WTC11 (cell line): ENCODE measurements around the gene TF. TPM values are rescaled to one million over a fixed set of nuclear protein-coding genes. Genes with fewer than 3 reads are reported as not detected.

ENCODE experiments used
- ATAC-seq: fragments of 200-7000 bp; cut with Tn5 transposase; 2 replicates; pipeline ENCODE4 v1.10.0; 2021; ENCODE audit warnings: mild to moderate bottlenecking, moderate library complexity
- Bru-seq: library from RNA; stranded (reverse); fragments of 400-500 nt; gene quantifications from one replicate; lab custom pipeline; 2021; lab: Mats Ljungman, UMichigan
- CTCF ChIA-PET: fragments of 300-600 bp; sonication (Branson Sonifier 250); formaldehyde crosslinking; loops from one replicate; lab custom pipeline; 2021; ENCODE audit warnings: antibody characterized with exemption; lab: Charles Lee
- POLR2A ChIA-PET: fragments of 350-600 bp; sonication (Branson Sonifier 250); formaldehyde crosslinking; loops from one replicate; lab custom pipeline; 2021; ENCODE audit warnings: antibody characterized with exemption; lab: Charles Lee
- DNase-seq: peaks from one replicate; pipeline ENCODE4 v3.0.0; 2021; ENCODE audit warnings: low spot score
- H3K27ac Mint-ChIP-seq: 2 replicates; pipeline ENCODE4 v1.8.0; 2021; ENCODE audit warnings: mixed read lengths
- H3K27me3 Mint-ChIP-seq: 2 replicates; pipeline ENCODE4 v1.8.0; 2021; ENCODE audit warnings: low read depth, mild to moderate bottlenecking, moderate library complexity, mixed read lengths
- H3K36me3 Mint-ChIP-seq: 2 replicates; pipeline ENCODE4 v1.8.0; 2021; ENCODE audit warnings: mixed read lengths
- H3K4me1 Mint-ChIP-seq: 2 replicates; pipeline ENCODE4 v1.8.0; 2022; ENCODE audit warnings: mixed read lengths
- H3K4me3 Mint-ChIP-seq: 2 replicates; pipeline ENCODE4 v1.8.0; 2021; ENCODE audit warnings: mild to moderate bottlenecking, moderate library complexity, mixed read lengths
- H3K9me3 Mint-ChIP-seq: 2 replicates; pipeline ENCODE4 v1.8.0; 2021; ENCODE audit warnings: mixed read lengths
- ATF1 ChIP-seq: sonication (generic); formaldehyde crosslinking; IDR thresholded peaks from 2 replicates; pipeline ENCODE4 v1.8.1; 2023; ENCODE audit warnings: mild to moderate bottlenecking, moderate library complexity, missing genetic modification reagents
- ATF3 ChIP-seq: sonication (generic); formaldehyde crosslinking; conservative IDR thresholded peaks from 2 replicates; pipeline ENCODE4 v1.8.1; 2022; ENCODE audit warnings: mild to moderate bottlenecking, missing genetic modification reagents
- CREB1 ChIP-seq: sonication (generic); formaldehyde crosslinking; IDR thresholded peaks from 2 replicates; pipeline ENCODE4 v1.8.0; 2023; ENCODE audit warnings: mild to moderate bottlenecking, missing genetic modification reagents
- E2F1 ChIP-seq: sonication (generic); formaldehyde crosslinking; IDR thresholded peaks from 2 replicates; pipeline ENCODE4 v1.8.0; 2022; ENCODE audit warnings: mild to moderate bottlenecking, missing genetic modification reagents
- EMX1 ChIP-seq: fragments of 250-450 bp; sonication (Bioruptor Pico); IDR thresholded peaks from 2 replicates; pipeline ENCODE4 v1.8.0; 2021; ENCODE audit warnings: mild to moderate bottlenecking
- ERG ChIP-seq: fragments of 250-450 bp; sonication (Bioruptor Pico); IDR thresholded peaks from 2 replicates; pipeline ENCODE4 v1.8.0; 2021; ENCODE audit warnings: mild to moderate bottlenecking
- GABPB1 ChIP-seq: sonication (generic); formaldehyde crosslinking; IDR thresholded peaks from 2 replicates; pipeline ENCODE4 v1.8.1; 2023; ENCODE audit warnings: mild to moderate bottlenecking, missing genetic modification reagents
- KAT7 ChIP-seq: sonication (generic); formaldehyde crosslinking; IDR thresholded peaks from 2 replicates; pipeline ENCODE4 v1.8.1; 2023; ENCODE audit warnings: missing genetic modification reagents, mild to moderate bottlenecking, borderline replicate concordance
- MXD4 ChIP-seq: fragments of 250-450 bp; sonication (Bioruptor Pico); IDR thresholded peaks from 2 replicates; pipeline ENCODE4 v1.8.0; 2021; ENCODE audit warnings: mild to moderate bottlenecking, moderate library complexity, borderline replicate concordance
- NFATC4 ChIP-seq: fragments of 250-450 bp; sonication (Bioruptor Pico); IDR thresholded peaks from 2 replicates; pipeline ENCODE4 v1.9.0; 2021; ENCODE audit warnings: mild to moderate bottlenecking
- NFE2L1 ChIP-seq: sonication (generic); formaldehyde crosslinking; IDR thresholded peaks from 2 replicates; pipeline ENCODE4 v1.8.1; 2023; ENCODE audit warnings: missing genetic modification reagents
- OVOL2 ChIP-seq: fragments of 250-450 bp; sonication (Bioruptor Pico); IDR thresholded peaks from 2 replicates; pipeline ENCODE4 v1.9.0; 2021; ENCODE audit warnings: mild to moderate bottlenecking, borderline replicate concordance
- PRRX2 ChIP-seq: fragments of 250-450 bp; sonication (Bioruptor Pico); IDR thresholded peaks from 2 replicates; pipeline ENCODE4 v1.8.0; 2021; ENCODE audit warnings: mild to moderate bottlenecking
- RELA ChIP-seq: sonication (generic); formaldehyde crosslinking; IDR thresholded peaks from 2 replicates; pipeline ENCODE4 v1.8.1; 2022; ENCODE audit warnings: missing genetic modification reagents, mild to moderate bottlenecking, borderline replicate concordance
- SMAD3 ChIP-seq: sonication (generic); formaldehyde crosslinking; IDR thresholded peaks from 2 replicates; pipeline ENCODE4 v1.8.0; 2022; ENCODE audit warnings: missing genetic modification reagents, mild to moderate bottlenecking, borderline replicate concordance
- SMAD4 ChIP-seq: sonication (generic); formaldehyde crosslinking; IDR thresholded peaks from 2 replicates; pipeline ENCODE4 v1.8.0; 2022; ENCODE audit warnings: mild to moderate bottlenecking, missing genetic modification reagents
- TCF7 ChIP-seq: sonication (generic); formaldehyde crosslinking; IDR thresholded peaks from 2 replicates; pipeline ENCODE4 v1.8.0; 2022; ENCODE audit warnings: mild to moderate bottlenecking, low read depth, missing genetic modification reagents, moderate library complexity
- TEAD4 ChIP-seq: sonication (generic); formaldehyde crosslinking; IDR thresholded peaks from 2 replicates; pipeline ENCODE4 v1.8.0; 2022; ENCODE audit warnings: mild to moderate bottlenecking, missing genetic modification reagents
- ZNF396 ChIP-seq: fragments of 250-450 bp; sonication (Bioruptor Pico); IDR thresholded peaks from 2 replicates; pipeline ENCODE4 v1.8.0; 2021; ENCODE audit warnings: mild to moderate bottlenecking, moderate library complexity, borderline replicate concordance
- ZNF416 ChIP-seq: fragments of 250-450 bp; sonication (Bioruptor Pico); IDR thresholded peaks from 2 replicates; pipeline ENCODE4 v1.9.0; 2021; ENCODE audit warnings: mild to moderate bottlenecking, inconsistent platforms
- ZNF532 ChIP-seq: fragments of 250-450 bp; sonication (Bioruptor Pico); IDR thresholded peaks from 2 replicates; pipeline ENCODE4 v1.9.0; 2021; ENCODE audit warnings: mild to moderate bottlenecking, borderline replicate concordance
- ZNF671 ChIP-seq: fragments of 250-450 bp; sonication (Bioruptor Pico); IDR thresholded peaks from 2 replicates; pipeline ENCODE4 v1.8.0; 2021; ENCODE audit warnings: mild to moderate bottlenecking
- long read RNA-seq, 3 experiments: library from RNA in 1 of 3; library from capped mRNA in 1 of 3; library from polyadenylated mRNA in 1 of 3; unstranded in 2 of 3; stranded (forward) in 1 of 3; transcript quantifications; one replicate each; pipeline ENCODE4 v2.0.0, GENCODE V29; 2021
- total RNA-seq: library from RNA; stranded (reverse); gene quantifications from 3 replicates; pipeline ENCODE4 v1.2.3, GENCODE V29; 2021
- TF ChIP-seq, protein P1 (sequence below): sonication (generic); formaldehyde crosslinking; IDR thresholded peaks from 2 replicates; pipeline ENCODE4 v1.8.1; 2022; ENCODE audit warnings: mild to moderate bottlenecking, missing genetic modification reagents, moderate library complexity, borderline replicate concordance
- TF ChIP-seq, protein P2 (sequence below): sonication (generic); formaldehyde crosslinking; IDR thresholded peaks from 2 replicates; pipeline ENCODE4 v1.8.1; 2023; ENCODE audit warnings: mild to moderate bottlenecking, missing genetic modification reagents, moderate library complexity
- TF ChIP-seq, protein P3 (sequence below): fragments of 250-450 bp; sonication (Bioruptor Pico); IDR thresholded peaks from 2 replicates; pipeline ENCODE4 v1.9.0; 2021; ENCODE audit warnings: moderate library complexity, mild to moderate bottlenecking, inconsistent platforms, borderline replicate concordance

The TF gene
- total RNA-seq: 9.3 to 10.9 TPM (median 9.3 TPM) in 3 replicates
- percentile 9 among the genes with signal in this experiment for Bru-seq, nascent RNA
- long read RNA-seq, experiment 1: 0 reads
- long read RNA-seq, experiment 2: 0 reads
- long read RNA-seq, experiment 3, full-length matches to known transcripts: 1 of 1 reads
- long read RNA-seq, experiment 3, partial matches to known transcripts: 0 of 1 reads
- long read RNA-seq, experiment 3, other reads (novel, unspliced or antisense): 0 of 1 reads

GRCh38 chr3:133745981-133746711 lies at the start of gene TF:
TF (plus strand) TSS chr3:133746393; CDS start chr3:133746441, 48 bp downstream.
- Mint-ChIP-seq H3K27me3 (peaks cover 37% of the 10 kb centered on the region), H3K27ac (no peak within 1 kb of the TSS), H3K36me3 (no peaks in the 10 kb centered on the region), H3K4me3 (peak within 1 kb of the TSS; percentile 71), H3K4me1 (peaks cover 5% of the 10 kb centered on the region; the same call in 1 of the 2 replicates)
- ATAC-seq (peak; percentile 55), DNase-seq (peak; percentile 22)
- ChIA-PET CTCF (interaction anchor here (0.5 to 1.2 kb wide), 4 partner anchors 33 to 247 kb away, joined by 3 to 4 read pairs (median 3); no protein-coding TSS in a partner anchor), POLR2A (no interaction called here)
- TF ChIP-seq TEAD4 (CRISPR knock-in tag): no peak
- no peak for TF ChIP-seq NFE2L1 (CRISPR knock-in tag)
- TF ChIP-seq RELA (CRISPR knock-in tag): no peak
- TF ChIP-seq CREB1 (CRISPR knock-in tag): no peak
- no peak for TF ChIP-seq OVOL2 (CRISPR knock-in tag)
- peak; percentile 84 for TF ChIP-seq GABPB1 (CRISPR knock-in tag)
- TF ChIP-seq ZNF416 (CRISPR knock-in tag): no peak
- no peak for TF ChIP-seq E2F1
- no peak for TF ChIP-seq PRRX2 (CRISPR knock-in tag)
- TF ChIP-seq, all 79 proteins: peak for 1
- no peaks in the 10 kb centered on the region for H3K9me3 Mint-ChIP-seq

DNA sequence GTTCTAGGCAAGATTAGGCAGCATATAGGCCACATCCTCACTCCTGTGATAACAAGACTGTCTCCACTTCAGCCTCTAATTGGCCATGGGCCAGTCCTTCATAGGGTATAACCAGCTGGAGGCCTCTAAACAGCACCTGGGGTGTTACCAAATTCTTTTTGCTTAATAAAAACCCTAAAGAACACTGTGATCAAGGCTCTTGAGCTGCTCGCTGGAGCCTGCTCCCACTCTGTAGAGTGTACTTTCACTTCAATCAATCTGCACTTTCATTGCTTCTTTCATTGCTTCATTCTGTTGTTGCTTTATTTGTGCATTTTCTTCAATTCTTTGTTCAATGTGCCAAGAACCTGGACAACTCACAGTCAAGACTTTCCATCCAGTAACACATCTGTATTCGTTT lies 48.2 kb upstream of the TF start:
- Mint-ChIP-seq H3K4me1 (no peaks in the 10 kb centered on the region), H3K27me3 (no peaks in the 10 kb centered on the region), H3K9me3 (peaks cover 10% of the 10 kb centered on the region)

GRCh38 chr3:133699467-133699866 lies 46.7 kb upstream of the TF start:
- H3K27ac Mint-ChIP-seq: no peak overlapping the region
- ChIA-PET POLR2A (interaction anchor here (0.6 kb wide), 1 partner anchor 28 kb away, joined by 3 read pairs; no protein-coding TSS in a partner anchor), CTCF (no interaction called here)
- ATAC-seq (no peak), DNase-seq (no peak)
- H3K4me3 Mint-ChIP-seq: no peak overlapping the region
- H3K27me3 Mint-ChIP-seq: no peaks in the 10 kb centered on the region
- H3K9me3 Mint-ChIP-seq: peaks cover 10% of the 10 kb centered on the region
- no peaks in the 10 kb centered on the region for H3K36me3 Mint-ChIP-seq
- H3K4me1 Mint-ChIP-seq: no peaks in the 10 kb centered on the region
- TF ChIP-seq SMAD3 (CRISPR knock-in tag) (no peak), ZNF532 (CRISPR knock-in tag) (no peak), ERG (CRISPR knock-in tag) (no peak), KAT7 (CRISPR knock-in tag) (no peak), ZNF671 (CRISPR knock-in tag) (no peak)
- TF ChIP-seq, protein P1, sequence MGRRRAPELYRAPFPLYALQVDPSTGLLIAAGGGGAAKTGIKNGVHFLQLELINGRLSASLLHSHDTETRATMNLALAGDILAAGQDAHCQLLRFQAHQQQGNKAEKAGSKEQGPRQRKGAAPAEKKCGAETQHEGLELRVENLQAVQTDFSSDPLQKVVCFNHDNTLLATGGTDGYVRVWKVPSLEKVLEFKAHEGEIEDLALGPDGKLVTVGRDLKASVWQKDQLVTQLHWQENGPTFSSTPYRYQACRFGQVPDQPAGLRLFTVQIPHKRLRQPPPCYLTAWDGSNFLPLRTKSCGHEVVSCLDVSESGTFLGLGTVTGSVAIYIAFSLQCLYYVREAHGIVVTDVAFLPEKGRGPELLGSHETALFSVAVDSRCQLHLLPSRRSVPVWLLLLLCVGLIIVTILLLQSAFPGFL (CRISPR knock-in tag): no peak

More for the DNA sequence above, 48.2 kb upstream of the TF start:
- Mint-ChIP-seq H3K27ac (no peak overlapping the region), H3K36me3 (no peaks in the 10 kb centered on the region), H3K4me3 (no peak overlapping the region)
- DNase-seq: no peak
- POLR2A ChIA-PET: no interaction called here
- no peak for ATAC-seq
- TF ChIP-seq PRRX2 (CRISPR knock-in tag) (no peak), NFATC4 (no peak), ZNF396 (CRISPR knock-in tag) (no peak), MXD4 (no peak), ATF3 (no peak), ATF1 (CRISPR knock-in tag) (no peak), ZNF416 (CRISPR knock-in tag) (no peak), EMX1 (no peak), TCF7 (no peak), SMAD4 (CRISPR knock-in tag) (no peak), RELA (CRISPR knock-in tag) (no peak)
- TF ChIP-seq, protein P2, sequence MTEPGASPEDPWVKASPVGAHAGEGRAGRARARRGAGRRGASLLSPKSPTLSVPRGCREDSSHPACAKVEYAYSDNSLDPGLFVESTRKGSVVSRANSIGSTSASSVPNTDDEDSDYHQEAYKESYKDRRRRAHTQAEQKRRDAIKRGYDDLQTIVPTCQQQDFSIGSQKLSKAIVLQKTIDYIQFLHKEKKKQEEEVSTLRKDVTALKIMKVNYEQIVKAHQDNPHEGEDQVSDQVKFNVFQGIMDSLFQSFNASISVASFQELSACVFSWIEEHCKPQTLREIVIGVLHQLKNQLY (CRISPR knock-in tag): no peak
- TF ChIP-seq, protein P3, sequence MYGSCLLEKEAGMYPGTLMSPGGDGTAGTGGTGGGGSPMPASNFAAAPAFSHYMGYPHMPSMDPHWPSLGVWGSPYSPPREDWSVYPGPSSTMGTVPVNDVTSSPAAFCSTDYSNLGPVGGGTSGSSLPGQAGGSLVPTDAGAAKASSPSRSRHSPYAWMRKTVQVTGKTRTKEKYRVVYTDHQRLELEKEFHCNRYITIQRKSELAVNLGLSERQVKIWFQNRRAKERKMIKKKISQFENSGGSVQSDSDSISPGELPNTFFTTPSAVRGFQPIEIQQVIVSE: no peak
- CTCF ChIA-PET: no interaction called here
